Effector memory CD4-positive, alpha-beta T cell (primary cell): ENCODE results near the gene KCTD12.
"Not testable (repeated sequence)": the region's sequence is repeated elsewhere in the genome, so short reads cannot be mapped to it uniquely, and the experiment has no call there.

ENCODE experiments used
- DNase-seq, 3 donors: peaks; one replicate each; pipeline ENCODE4 v3.0.0-alpha.2; 2020
- H3K27ac ChIP-seq: 2 replicates; pipeline ENCODE4 v1.7.0; 2013; ENCODE audit warnings: mild to moderate bottlenecking, low read length, moderate library complexity; ENCODE audit not compliant: insufficient read depth, poor library complexity, severe bottlenecking
- H3K27me3 ChIP-seq: replicated peaks from 2 replicates; pipeline ENCODE4 v1.7.0; 2013; ENCODE audit warnings: mild to moderate bottlenecking, low read length; ENCODE audit not compliant: insufficient read depth, control insufficient read depth, poor library complexity, severe bottlenecking
- H3K36me3 ChIP-seq: 2 replicates; pipeline ENCODE4 v1.7.0; 2013; ENCODE audit warnings: mild to moderate bottlenecking, low read length, moderate library complexity; ENCODE audit not compliant: control insufficient read depth, insufficient read depth
- H3K4me1 ChIP-seq: 2 replicates; pipeline ENCODE4 v1.7.0; 2013; ENCODE audit warnings: low read length, mild to moderate bottlenecking; ENCODE audit not compliant: control insufficient read depth, insufficient read depth, poor library complexity, severe bottlenecking
- H3K4me3 ChIP-seq: 2 replicates; pipeline ENCODE4 v1.7.0; 2013; ENCODE audit warnings: low read length, low read depth, mild to moderate bottlenecking; ENCODE audit not compliant: insufficient read depth, poor library complexity, severe bottlenecking
- H3K9me3 ChIP-seq: 2 replicates; pipeline ENCODE4 v1.7.0; 2013; ENCODE audit warnings: mild to moderate bottlenecking, low read length, moderate library complexity; ENCODE audit not compliant: control insufficient read depth
- total RNA-seq, 3 donors: gene quantifications; one replicate each; lab custom pipeline; 2026; lab: John Stamatoyannopoulos, UW

Gene KCTD12
- total RNA-seq: 9.7 to 16.6 (median 11.0) reads per million in 3 donors

DNA sequence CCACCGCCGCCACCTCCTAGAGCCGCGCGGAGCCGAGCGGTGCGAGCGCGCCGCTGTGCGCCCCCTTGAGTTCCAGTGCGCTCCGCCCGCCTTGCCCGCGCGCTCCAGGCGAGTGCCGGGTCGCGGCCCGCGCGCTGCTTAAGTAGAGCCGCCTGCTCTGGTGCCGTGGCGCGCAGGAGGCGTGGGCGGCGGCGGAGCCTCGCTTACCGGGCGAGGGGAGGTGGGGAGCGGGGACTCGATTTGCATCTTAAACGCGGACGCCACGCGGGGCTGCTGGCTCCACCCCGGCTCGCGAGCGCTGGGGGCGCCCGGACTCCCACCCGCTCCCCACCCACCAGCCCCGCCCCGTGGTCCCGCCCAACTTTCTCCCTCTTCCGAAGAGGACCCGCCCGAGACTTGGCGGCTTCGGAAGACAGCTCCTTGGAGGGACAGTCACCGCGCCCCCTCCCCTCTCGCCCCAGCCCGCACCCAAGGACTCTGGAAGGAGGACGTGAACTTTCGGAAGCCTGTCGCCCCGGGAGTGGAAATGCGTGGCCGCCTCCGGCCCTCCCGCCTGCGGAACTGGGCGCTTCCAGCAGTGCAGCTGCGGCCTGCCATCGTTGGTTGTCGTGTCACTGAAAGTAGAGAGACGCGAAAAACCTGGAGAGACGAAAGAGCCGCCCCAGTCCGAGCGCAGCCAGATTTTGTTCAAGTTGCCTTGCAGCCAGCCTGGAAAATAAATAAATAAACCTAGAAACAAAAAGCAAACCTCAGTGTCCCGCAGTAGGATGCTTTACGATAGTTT is at the start of gene KCTD12:
Gene KCTD12, minus strand, starts transcription at position 114 of the 784 bp plus-strand sequence. CDS start 257 bp downstream, outside the sequence.
- Histone ChIP-seq H3K36me3 (no peaks in the 10 kb centered on the region), H3K27ac (peak within 1 kb of the TSS; percentile 31), H3K9me3 (no peaks in the 10 kb centered on the region), H3K27me3 (no peaks in the 10 kb centered on the region), H3K4me3 (peak within 1 kb of the TSS; percentile 72), H3K4me1 (peaks cover 16% of the 10 kb centered on the region)
- peak; percentile 45 to 65 (median 53) for DNase-seq

GRCh38 chr13:76934671-76935070 is 48.5 kb upstream of the KCTD12 start:
- Histone ChIP-seq H3K27ac (no peak overlapping the region), H3K9me3 (no peaks in the 10 kb centered on the region), H3K36me3 (no peaks in the 10 kb centered on the region), H3K4me1 (no peaks in the 10 kb centered on the region), H3K27me3 (no peaks in the 10 kb centered on the region), H3K4me3 (no peak overlapping the region)
- DNase-seq: no peak

DNA sequence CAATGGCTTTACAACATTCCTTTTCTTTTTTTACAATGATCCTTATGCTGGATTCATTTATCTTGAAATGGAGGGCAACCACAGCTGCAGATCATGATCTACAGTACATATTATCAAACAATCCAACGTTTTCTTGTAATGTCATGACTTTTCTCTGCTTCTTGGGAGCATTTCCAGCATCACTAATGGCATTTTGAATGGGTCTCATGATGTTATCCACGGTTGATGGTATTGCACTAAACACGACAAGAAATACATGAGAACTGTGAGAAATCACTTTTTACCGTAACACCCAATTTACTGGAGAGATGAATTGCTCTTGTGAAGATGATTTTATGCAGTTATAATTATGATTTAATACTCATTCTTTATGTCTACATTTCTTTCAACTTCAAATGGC is 45.9 kb upstream of the KCTD12 start:
- Histone ChIP-seq H3K27me3 (no peaks in the 10 kb centered on the region), H3K4me1 (no peaks in the 10 kb centered on the region), H3K36me3 (no peaks in the 10 kb centered on the region), H3K4me3 (no peak overlapping the region), H3K27ac (no peak overlapping the region), H3K9me3 (no peaks in the 10 kb centered on the region)
- no peak for DNase-seq

GRCh38 chr13:76929851-76930374 is 43.7 kb upstream of the KCTD12 start:
- H3K27ac ChIP-seq: no peak overlapping the region
- no peaks in the 10 kb centered on the region for H3K4me1 ChIP-seq
- H3K27me3 ChIP-seq: no peaks in the 10 kb centered on the region
- H3K4me3 ChIP-seq: no peak overlapping the region
- H3K9me3 ChIP-seq: no peaks in the 10 kb centered on the region
- no peaks in the 10 kb centered on the region for H3K36me3 ChIP-seq
- DNase-seq: no peak

DNA sequence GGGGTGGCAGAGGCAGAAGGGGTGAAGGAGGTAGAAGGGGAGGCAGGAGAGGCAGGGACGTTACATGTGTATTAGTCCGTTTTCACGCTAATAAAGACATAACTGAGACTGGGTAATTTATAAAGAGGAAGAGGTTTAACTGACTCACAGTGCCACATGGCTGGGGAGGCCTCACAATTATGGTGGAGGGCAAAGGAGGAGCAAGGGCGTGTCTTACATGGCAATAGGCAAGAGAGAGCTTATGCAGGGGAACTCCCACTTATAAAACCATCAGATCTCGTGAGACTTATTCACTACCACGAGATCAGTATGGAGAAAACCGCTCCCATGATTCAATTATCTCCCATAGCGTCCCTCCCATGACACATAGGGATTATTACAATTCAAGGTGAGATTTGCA is 43.1 kb upstream of the KCTD12 start:
- Histone ChIP-seq H3K27ac (no peak overlapping the region), H3K9me3 (no peaks in the 10 kb centered on the region), H3K36me3 (no peaks in the 10 kb centered on the region), H3K4me1 (no peaks in the 10 kb centered on the region), H3K4me3 (no peak overlapping the region), H3K27me3 (no peaks in the 10 kb centered on the region)
- no peak for DNase-seq

DNA sequence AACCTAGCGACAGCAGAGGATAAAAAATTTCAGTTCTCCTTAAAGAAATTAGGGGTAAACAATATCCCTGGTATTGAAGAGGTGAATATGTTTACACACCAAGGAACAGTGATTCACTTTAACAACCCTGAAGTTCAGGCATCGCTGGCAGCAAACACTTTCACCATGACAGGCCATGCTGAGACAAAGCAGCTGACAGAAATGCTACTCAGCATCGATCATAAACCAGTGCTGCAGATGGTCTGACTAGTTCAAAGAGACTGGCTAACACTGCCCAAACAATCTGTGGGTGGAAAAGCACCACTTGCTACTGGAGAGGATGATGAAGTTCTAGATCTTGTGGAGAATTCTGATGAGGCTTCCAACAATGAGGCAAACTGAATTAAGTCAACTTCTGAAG is 42.3 kb upstream of the KCTD12 start:
- no peak for DNase-seq
- H3K4me1 ChIP-seq: no peaks in the 10 kb centered on the region
- H3K36me3 ChIP-seq: no peaks in the 10 kb centered on the region
- H3K27me3 ChIP-seq: no peaks in the 10 kb centered on the region
- no peak overlapping the region for H3K4me3 ChIP-seq
- no peak overlapping the region for H3K27ac ChIP-seq
- no peaks in the 10 kb centered on the region for H3K9me3 ChIP-seq

DNA sequence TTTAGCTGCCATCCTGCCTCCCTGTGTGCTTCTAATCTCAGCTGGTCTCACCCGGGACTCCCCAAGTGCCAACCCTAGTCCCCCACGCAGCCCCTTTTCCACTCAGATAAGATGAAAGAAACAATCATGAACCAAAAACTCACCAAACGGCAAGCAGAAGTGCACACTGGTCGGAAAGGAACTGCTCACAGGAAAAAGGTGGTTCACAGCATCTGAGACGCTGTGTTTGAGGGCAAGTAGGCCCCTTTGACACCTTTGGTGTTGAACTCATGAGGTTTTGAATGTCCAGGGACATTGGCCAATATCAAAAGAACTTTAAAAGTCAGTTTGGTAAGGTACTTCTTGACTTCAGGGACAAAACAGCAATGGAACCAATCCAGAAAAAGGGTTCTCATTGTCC is 41.8 kb upstream of the KCTD12 start:
- Histone ChIP-seq H3K9me3 (no peaks in the 10 kb centered on the region), H3K27ac (no peak overlapping the region), H3K27me3 (no peaks in the 10 kb centered on the region), H3K4me1 (no peaks in the 10 kb centered on the region), H3K4me3 (no peak overlapping the region), H3K36me3 (no peaks in the 10 kb centered on the region)
- no peak for DNase-seq

DNA sequence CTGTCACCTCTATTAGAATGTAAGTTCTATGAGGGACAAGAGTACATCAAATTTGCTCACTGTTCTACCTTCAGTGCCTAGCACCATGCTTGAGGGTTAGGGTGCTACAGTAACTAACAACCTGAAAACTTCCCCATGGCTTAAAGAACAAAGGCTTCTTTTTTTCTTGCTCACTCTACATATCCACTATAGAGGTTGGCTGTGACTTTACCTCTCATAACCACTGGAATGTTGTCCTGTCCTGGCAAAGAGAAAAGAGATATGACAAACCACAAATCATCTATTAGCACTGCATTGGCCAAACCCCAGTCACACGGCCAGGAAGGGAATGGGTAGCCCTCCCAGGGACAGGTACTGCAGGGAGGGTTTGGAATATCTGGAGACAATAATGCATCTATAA is 38.9 kb upstream of the KCTD12 start:
- Histone ChIP-seq H3K4me3 (no peak overlapping the region), H3K27me3 (no peaks in the 10 kb centered on the region), H3K9me3 (no peaks in the 10 kb centered on the region), H3K36me3 (no peaks in the 10 kb centered on the region), H3K27ac (no peak overlapping the region), H3K4me1 (no peaks in the 10 kb centered on the region)
- DNase-seq: no peak

DNA sequence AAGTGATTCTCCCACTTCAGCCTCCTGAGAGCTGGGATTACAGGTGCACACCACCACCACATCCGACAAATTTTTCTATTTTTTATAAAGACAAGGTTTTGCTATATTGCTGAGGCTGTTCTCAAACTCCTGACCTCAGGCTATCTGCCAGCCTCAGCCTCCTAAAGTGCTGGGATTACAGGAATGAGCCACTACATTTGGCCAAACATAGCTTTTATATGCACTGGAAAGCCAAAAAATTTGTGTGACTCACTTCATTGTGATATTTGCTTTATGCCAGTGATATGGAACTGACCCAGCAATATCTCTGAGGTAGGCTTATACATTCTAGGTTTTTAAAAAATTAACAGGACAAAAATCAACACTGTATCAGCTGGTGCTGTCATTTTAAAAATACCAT is 35.3 kb upstream of the KCTD12 start:
- no peaks in the 10 kb centered on the region for H3K36me3 ChIP-seq
- H3K9me3 ChIP-seq: no peaks in the 10 kb centered on the region
- H3K4me1 ChIP-seq: no peaks in the 10 kb centered on the region
- no peak overlapping the region for H3K27ac ChIP-seq
- no peaks in the 10 kb centered on the region for H3K27me3 ChIP-seq
- no peak for DNase-seq
- no peak overlapping the region for H3K4me3 ChIP-seq

- H3K36me3 ChIP-seq, H3K27me3 ChIP-seq, H3K4me3 ChIP-seq, H3K9me3 ChIP-seq, DNase-seq, H3K27ac ChIP-seq, H3K4me1 ChIP-seq: not testable (repeated sequence)
These were observed 31.7 kb upstream of the KCTD12 start for GRCh38 chr13:76917755-76918481.
